ENCODE results near the gene ENPP6.

The ENPP6 gene

DNA sequence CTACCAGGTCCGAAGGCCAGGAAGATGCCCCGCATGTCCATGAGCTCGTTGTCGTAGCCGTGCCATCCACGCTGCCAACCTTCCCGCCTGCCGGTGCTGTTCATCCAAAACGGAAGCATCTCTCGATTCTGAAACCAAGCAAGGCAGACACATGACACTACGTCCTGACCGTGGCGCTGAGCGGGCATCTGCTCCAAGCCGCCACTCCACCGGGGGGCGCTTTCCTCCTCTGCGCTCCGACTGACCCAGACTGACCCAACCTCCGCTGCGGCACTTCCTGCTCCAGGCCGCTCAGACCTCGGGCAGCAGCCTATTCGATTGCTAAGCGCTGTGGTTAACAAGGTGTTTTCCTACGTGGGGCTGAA is 120.5 kb downstream of the ENPP6 start:
- TF ChIP-seq EZH2phosphoT487 (IDR thresholded peaks at IDR 0.05; ENCODE audit: low read length): no peak
- no peak for TF ChIP-seq CTCF (IDR thresholded peaks at IDR 0.05; ENCODE audit: low read length)
- TF ChIP-seq EZH2 (optimal IDR thresholded peaks at IDR 0.05; ENCODE audit: low read depth, low read length): no peak
- no peak for DNase-seq

DNA sequence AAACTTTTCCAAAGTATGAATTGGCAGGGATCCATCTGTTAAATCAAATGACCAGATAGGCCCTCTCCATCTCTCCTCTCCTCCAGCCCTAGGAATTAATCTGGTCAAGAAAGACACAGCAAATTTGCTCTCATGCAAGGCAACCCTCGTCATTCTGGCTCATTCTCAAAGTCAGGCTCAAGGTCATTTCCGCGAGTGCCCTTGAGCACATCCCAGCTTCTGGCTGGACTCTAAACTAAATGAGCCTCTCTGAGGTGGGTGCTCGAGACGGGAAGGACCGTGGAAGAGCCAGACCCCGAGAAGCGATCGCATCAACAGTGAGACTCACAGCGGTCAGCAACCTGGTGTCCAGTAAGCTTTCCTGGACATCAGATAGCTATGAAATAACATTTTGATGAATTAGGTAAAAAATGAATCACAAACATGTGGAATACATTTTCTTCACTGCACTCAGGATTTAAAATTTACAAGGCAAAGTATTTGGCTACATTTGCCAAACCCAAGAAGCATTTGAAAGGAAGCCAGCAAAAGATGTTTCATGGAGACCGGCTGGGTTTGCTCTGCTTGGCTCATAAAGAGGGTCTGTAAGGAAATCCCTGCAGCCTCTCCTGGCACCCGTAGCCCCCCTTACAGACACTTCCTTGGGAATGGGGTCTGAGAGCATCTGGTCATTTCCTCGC is 121.0 kb downstream of the ENPP6 start:
- H3K9me3 ChIP-seq (replicated peaks; ENCODE audit: insufficient read depth, low read length): no peaks in the 10 kb centered on the region
- no peak overlapping the region for H3K27ac ChIP-seq (ENCODE audit: low read length)
- no peak overlapping the region for H3K9ac ChIP-seq (ENCODE audit: low read length)
- H2AFZ ChIP-seq (ENCODE audit: low read length): no peak overlapping the region
- no peaks in the 10 kb centered on the region for H3K79me2 ChIP-seq (ENCODE audit: low read length)
- no peaks in the 10 kb centered on the region for H4K20me1 ChIP-seq (ENCODE audit: insufficient read depth, low read length)
- no peak for DNase-seq
- H3K4me3 ChIP-seq (ENCODE audit: low read length): no peak overlapping the region
- no peaks in the 10 kb centered on the region for H3K9me2 ChIP-seq (replicated peaks; ENCODE audit: insufficient read depth, low read length)
- no peaks in the 10 kb centered on the region for H3K36me3 ChIP-seq (replicated peaks; ENCODE audit: insufficient read depth, low read length)
- H3K4me2 ChIP-seq (ENCODE audit: low read depth, low read length): no peak overlapping the region
- no peaks in the 10 kb centered on the region for H3F3A ChIP-seq (ENCODE audit: insufficient read depth, low read length)
- no peaks in the 10 kb centered on the region for H3K27me3 ChIP-seq (replicated peaks; ENCODE audit: insufficient read depth, low read length)
- no peaks in the 10 kb centered on the region for H3K4me1 ChIP-seq (ENCODE audit: low read length)
- TF ChIP-seq EZH2 (optimal IDR thresholded peaks at IDR 0.05; ENCODE audit: low read depth, low read length): no peak
- TF ChIP-seq CTCF (IDR thresholded peaks at IDR 0.05; ENCODE audit: low read length): no peak
- TF ChIP-seq EZH2phosphoT487 (IDR thresholded peaks at IDR 0.05; ENCODE audit: low read length): no peak

More for the DNA sequence above, 120.5 kb downstream of the ENPP6 start:
- Histone ChIP-seq H3K4me3 (ENCODE audit: low read length) (no peak overlapping the region), H3F3A (ENCODE audit: insufficient read depth, low read length) (no peaks in the 10 kb centered on the region), H2AFZ (ENCODE audit: low read length) (no peak overlapping the region), H3K4me2 (ENCODE audit: low read depth, low read length) (no peak overlapping the region), H3K9me3 (replicated peaks; ENCODE audit: insufficient read depth, low read length) (no peaks in the 10 kb centered on the region), H4K20me1 (ENCODE audit: insufficient read depth, low read length) (no peaks in the 10 kb centered on the region), H3K36me3 (replicated peaks; ENCODE audit: insufficient read depth, low read length) (no peaks in the 10 kb centered on the region), H3K9ac (ENCODE audit: low read length) (no peak overlapping the region), H3K79me2 (ENCODE audit: low read length) (no peaks in the 10 kb centered on the region), H3K27me3 (replicated peaks; ENCODE audit: insufficient read depth, low read length) (no peaks in the 10 kb centered on the region), H3K9me2 (replicated peaks; ENCODE audit: insufficient read depth, low read length) (no peaks in the 10 kb centered on the region), H3K4me1 (ENCODE audit: low read length) (no peaks in the 10 kb centered on the region), H3K27ac (ENCODE audit: low read length) (no peak overlapping the region)

DNA sequence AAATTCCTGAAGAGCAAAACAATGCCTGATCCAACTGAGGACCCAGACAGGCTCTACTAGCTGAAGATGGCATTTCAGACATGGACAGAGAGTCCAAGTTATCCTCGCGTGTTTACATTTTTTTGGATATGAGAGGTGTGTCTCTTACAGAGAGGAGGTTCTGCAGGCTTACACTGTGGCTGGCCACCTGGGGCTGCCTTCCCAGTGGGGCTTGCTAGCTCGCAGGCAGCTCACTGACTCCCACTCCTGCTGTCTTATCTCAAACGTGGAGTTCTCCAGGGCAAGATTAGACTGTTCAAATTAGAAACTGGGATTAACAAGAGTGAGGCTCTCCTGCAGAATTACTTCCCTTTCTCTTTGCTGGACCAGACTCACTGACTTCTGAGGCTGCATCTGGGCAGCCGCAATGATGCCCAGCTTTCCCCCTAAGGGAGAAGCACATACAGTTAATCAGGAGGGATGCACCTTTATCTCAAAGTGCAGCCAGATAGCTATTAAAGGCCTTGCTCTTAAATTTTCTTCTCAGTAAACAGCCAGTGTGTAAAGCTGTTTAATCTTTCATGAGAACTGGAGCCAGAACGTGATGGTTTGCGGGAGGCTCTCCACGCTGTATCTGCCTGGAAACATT is 123.0 kb downstream of the ENPP6 start:
- no peaks in the 10 kb centered on the region for H3K79me2 ChIP-seq (ENCODE audit: low read length)
- no peaks in the 10 kb centered on the region for H3F3A ChIP-seq (ENCODE audit: insufficient read depth, low read length)
- no peak overlapping the region for H3K9ac ChIP-seq (ENCODE audit: low read length)
- TF ChIP-seq EZH2 (optimal IDR thresholded peaks at IDR 0.05; ENCODE audit: low read depth, low read length): no peak
- no peak for TF ChIP-seq CTCF (IDR thresholded peaks at IDR 0.05; ENCODE audit: low read length)
- TF ChIP-seq EZH2phosphoT487 (IDR thresholded peaks at IDR 0.05; ENCODE audit: low read length): no peak
- H3K36me3 ChIP-seq (replicated peaks; ENCODE audit: insufficient read depth, low read length): no peaks in the 10 kb centered on the region
- H3K27me3 ChIP-seq (replicated peaks; ENCODE audit: insufficient read depth, low read length): no peaks in the 10 kb centered on the region
- DNase-seq: no peak
- H3K9me2 ChIP-seq (replicated peaks; ENCODE audit: insufficient read depth, low read length): no peaks in the 10 kb centered on the region
- H3K27ac ChIP-seq (ENCODE audit: low read length): no peak overlapping the region
- H2AFZ ChIP-seq (ENCODE audit: low read length): no peak overlapping the region
- no peaks in the 10 kb centered on the region for H3K4me1 ChIP-seq (ENCODE audit: low read length)
- H3K9me3 ChIP-seq (replicated peaks; ENCODE audit: insufficient read depth, low read length): no peaks in the 10 kb centered on the region
- no peak overlapping the region for H3K4me3 ChIP-seq (ENCODE audit: low read length)
- no peak overlapping the region for H3K4me2 ChIP-seq (ENCODE audit: low read depth, low read length)
- no peaks in the 10 kb centered on the region for H4K20me1 ChIP-seq (ENCODE audit: insufficient read depth, low read length)
